Coronary artery (tissue), 2 donors: ENCODE results near the gene GAGE12H.
"Not testable (repeated sequence)": the region's sequence is repeated elsewhere in the genome, so short reads cannot be mapped to it uniquely, and the experiment has no call there.

Experiments
- DNase-seq: peaks from one replicate; pipeline ENCODE4 v3.0.0-alpha.2; 2017; ENCODE audit warnings: low spot score
- H3K27ac ChIP-seq, 2 donors: fragments of 200-600 bp; sonication (generic); one replicate each; pipeline ENCODE4 v1.5.1; 2016 to 2019
- H3K4me3 ChIP-seq: fragments of 200-600 bp; sonication (generic); 2 replicates; pipeline ENCODE4 v1.5.1; 2016; ENCODE audit warnings: mild to moderate bottlenecking, moderate library complexity
- TF ChIP-seq, protein P1 (sequence below): fragments of 200-600 bp; sonication (generic); IDR thresholded peaks from one replicate; pipeline ENCODE4 v1.5.1; 2019; ENCODE audit warnings: antibody characterized with exemption

The GAGE12H gene, protein sequence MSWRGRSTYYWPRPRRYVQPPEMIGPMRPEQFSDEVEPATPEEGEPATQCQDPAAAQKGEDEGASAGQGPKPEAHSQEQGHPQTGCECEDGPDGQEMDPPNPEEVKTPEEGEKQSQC

DNA sequence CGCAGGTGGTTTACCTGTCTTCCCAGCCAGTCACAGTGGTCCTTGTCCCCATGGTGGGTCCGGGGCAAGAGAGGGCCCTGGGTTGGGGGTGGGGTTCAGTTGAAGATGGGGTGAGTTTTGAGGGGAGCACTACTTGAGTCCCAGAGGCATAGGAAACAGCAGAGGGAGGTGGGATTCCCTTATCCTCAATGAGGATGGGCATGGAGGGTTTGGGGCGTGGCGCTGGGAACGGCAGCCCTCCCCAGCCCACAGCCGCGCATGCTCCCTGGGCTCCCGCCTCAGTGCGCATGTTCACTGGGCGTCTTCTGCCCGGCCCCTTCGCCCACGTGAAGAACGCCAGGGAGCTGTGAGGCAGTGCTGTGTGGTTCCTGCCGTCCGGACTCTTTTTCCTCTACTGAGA, at the start of gene GAGE12H:
GAGE12H (plus strand) TSS at position 301 of the 400 bp plus-strand sequence. CDS start 1,155 bp downstream, outside the sequence.
- DNase-seq, H3K27ac ChIP-seq, H3K4me3 ChIP-seq: not testable (repeated sequence)

DNA sequence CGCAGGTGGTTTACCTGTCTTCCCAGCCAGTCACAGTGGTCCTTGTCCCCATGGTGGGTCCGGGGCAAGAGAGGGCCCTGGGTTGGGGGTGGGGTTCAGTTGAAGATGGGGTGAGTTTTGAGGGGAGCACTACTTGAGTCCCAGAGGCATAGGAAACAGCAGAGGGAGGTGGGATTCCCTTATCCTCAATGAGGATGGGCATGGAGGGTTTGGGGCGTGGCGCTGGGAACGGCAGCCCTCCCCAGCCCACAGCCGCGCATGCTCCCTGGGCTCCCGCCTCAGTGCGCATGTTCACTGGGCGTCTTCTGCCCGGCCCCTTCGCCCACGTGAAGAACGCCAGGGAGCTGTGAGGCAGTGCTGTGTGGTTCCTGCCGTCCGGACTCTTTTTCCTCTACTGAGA, 47.9 kb upstream of the GAGE12H start, which contains the start of gene GAGE12C:
GAGE12C (plus strand) TSS at position 301 of the 400 bp plus-strand sequence. CDS start 1,155 bp downstream, outside the sequence.
- H3K27ac ChIP-seq, DNase-seq, H3K4me3 ChIP-seq: not testable (repeated sequence)

DNA sequence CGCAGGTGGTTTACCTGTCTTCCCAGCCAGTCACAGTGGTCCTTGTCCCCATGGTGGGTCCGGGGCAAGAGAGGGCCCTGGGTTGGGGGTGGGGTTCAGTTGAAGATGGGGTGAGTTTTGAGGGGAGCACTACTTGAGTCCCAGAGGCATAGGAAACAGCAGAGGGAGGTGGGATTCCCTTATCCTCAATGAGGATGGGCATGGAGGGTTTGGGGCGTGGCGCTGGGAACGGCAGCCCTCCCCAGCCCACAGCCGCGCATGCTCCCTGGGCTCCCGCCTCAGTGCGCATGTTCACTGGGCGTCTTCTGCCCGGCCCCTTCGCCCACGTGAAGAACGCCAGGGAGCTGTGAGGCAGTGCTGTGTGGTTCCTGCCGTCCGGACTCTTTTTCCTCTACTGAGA, 38.3 kb upstream of the GAGE12H start, which contains the start of gene GAGE12D:
GAGE12D (plus strand) TSS at position 301 of the 400 bp plus-strand sequence. CDS start 1,155 bp downstream, outside the sequence.
- H3K4me3 ChIP-seq, DNase-seq, H3K27ac ChIP-seq: not testable (repeated sequence)

DNA sequence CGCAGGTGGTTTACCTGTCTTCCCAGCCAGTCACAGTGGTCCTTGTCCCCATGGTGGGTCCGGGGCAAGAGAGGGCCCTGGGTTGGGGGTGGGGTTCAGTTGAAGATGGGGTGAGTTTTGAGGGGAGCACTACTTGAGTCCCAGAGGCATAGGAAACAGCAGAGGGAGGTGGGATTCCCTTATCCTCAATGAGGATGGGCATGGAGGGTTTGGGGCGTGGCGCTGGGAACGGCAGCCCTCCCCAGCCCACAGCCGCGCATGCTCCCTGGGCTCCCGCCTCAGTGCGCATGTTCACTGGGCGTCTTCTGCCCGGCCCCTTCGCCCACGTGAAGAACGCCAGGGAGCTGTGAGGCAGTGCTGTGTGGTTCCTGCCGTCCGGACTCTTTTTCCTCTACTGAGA, 28.8 kb upstream of the GAGE12H start, which contains the start of gene GAGE12E:
GAGE12E (plus strand) TSS at position 301 of the 400 bp plus-strand sequence. CDS start 1,155 bp downstream, outside the sequence.
- H3K4me3 ChIP-seq, DNase-seq, H3K27ac ChIP-seq: not testable (repeated sequence)

DNA sequence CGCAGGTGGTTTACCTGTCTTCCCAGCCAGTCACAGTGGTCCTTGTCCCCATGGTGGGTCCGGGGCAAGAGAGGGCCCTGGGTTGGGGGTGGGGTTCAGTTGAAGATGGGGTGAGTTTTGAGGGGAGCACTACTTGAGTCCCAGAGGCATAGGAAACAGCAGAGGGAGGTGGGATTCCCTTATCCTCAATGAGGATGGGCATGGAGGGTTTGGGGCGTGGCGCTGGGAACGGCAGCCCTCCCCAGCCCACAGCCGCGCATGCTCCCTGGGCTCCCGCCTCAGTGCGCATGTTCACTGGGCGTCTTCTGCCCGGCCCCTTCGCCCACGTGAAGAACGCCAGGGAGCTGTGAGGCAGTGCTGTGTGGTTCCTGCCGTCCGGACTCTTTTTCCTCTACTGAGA, 19.2 kb upstream of the GAGE12H start, which contains the start of gene GAGE12F:
GAGE12F (plus strand) TSS at position 301 of the 400 bp plus-strand sequence. CDS start 1,155 bp downstream, outside the sequence.
- not testable (repeated sequence) for DNase-seq, H3K27ac ChIP-seq, H3K4me3 ChIP-seq

DNA sequence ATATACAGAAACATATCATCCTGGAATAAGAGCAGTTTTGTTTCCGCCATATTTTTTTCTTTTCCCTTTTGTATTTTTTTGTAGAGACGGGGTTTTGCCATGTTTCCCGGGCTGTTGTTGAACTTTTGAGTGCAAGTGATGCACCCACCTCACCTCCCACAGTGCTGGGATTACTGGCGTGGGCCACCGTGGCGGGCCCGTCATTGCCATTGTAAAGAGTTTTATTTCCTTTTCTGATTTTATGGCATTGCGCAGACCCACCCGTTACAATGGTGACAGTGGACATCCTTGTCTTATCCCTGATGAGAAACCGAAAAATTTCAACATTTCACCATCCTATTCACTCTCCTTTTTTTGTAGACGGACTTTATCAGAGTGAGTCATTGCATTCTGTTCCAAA, 11.0 kb upstream of the GAGE12H start:
- H3K27ac ChIP-seq, H3K4me3 ChIP-seq, DNase-seq: not testable (repeated sequence)

DNA sequence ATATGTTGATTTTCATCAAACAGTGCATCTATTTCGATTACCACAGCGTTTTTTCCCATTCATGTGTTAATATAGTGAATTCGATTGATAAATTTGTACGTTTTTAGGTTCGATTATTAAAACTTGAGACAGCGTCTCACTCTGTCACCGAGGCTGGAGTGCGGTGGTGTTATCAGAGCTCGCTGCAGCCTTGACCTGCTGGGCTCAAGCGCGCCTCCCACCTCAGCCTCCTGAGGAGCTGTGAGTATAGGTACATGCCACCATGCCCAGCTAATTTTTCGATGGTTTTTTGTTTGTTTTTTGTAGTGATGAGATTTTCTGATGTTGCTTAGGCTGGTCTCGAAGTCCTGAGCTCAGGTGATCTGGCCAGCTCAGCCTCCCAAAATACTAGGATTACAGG, 10.6 kb upstream of the GAGE12H start:
- H3K4me3 ChIP-seq, H3K27ac ChIP-seq, DNase-seq: not testable (repeated sequence)

DNA sequence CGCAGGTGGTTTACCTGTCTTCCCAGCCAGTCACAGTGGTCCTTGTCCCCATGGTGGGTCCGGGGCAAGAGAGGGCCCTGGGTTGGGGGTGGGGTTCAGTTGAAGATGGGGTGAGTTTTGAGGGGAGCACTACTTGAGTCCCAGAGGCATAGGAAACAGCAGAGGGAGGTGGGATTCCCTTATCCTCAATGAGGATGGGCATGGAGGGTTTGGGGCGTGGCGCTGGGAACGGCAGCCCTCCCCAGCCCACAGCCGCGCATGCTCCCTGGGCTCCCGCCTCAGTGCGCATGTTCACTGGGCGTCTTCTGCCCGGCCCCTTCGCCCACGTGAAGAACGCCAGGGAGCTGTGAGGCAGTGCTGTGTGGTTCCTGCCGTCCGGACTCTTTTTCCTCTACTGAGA, 9.6 kb upstream of the GAGE12H start, which contains the start of gene GAGE12G:
GAGE12G (plus strand) TSS at position 301 of the 400 bp plus-strand sequence. CDS start 1,155 bp downstream, outside the sequence.
- DNase-seq, H3K27ac ChIP-seq, H3K4me3 ChIP-seq: not testable (repeated sequence)

DNA sequence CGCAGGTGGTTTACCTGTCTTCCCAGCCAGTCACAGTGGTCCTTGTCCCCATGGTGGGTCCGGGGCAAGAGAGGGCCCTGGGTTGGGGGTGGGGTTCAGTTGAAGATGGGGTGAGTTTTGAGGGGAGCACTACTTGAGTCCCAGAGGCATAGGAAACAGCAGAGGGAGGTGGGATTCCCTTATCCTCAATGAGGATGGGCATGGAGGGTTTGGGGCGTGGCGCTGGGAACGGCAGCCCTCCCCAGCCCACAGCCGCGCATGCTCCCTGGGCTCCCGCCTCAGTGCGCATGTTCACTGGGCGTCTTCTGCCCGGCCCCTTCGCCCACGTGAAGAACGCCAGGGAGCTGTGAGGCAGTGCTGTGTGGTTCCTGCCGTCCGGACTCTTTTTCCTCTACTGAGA, 9.4 kb downstream of the GAGE12H start, which contains the start of gene GAGE2A:
GAGE2A (plus strand) TSS at position 301 of the 400 bp plus-strand sequence. CDS start 1,155 bp downstream, outside the sequence.
- H3K27ac ChIP-seq, H3K4me3 ChIP-seq, DNase-seq: not testable (repeated sequence)

DNA sequence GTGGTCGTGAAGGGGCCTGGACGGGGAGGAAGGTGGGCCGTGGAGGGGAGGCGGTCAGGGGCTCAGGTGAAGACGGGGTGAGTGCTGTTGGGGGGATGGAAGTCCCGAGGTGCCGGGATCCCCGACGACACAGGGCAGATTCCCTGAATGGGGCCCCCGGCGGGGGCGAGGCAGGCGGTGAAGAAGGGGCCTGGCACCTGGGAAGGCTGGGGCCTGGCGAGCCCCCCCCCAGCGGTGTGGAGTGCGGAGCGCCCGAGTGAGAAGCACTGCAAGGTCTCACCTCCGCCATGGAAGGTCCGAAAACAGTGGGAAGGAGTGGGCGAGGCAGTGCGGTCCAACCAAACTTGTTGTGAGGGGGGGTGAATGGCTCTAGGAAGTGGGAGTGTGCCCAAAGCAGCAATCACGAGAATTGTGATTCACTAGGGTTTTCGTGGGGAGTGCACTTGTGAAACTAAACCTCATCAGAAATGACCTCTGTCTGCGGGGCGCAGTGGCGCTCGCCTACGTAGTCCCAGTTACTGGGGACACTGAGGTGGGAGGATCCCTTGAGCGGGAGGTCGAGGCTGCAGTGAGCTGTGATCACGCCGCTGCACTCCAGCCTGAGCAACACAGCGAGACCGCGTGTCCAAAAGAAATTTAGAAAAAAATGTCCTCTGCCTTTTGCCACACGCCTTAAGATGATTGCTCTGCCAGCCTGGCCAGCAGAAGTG, 10.2 kb downstream of the GAGE12H start:
- DNase-seq, H3K27ac ChIP-seq, H3K4me3 ChIP-seq: not testable (repeated sequence)

DNA sequence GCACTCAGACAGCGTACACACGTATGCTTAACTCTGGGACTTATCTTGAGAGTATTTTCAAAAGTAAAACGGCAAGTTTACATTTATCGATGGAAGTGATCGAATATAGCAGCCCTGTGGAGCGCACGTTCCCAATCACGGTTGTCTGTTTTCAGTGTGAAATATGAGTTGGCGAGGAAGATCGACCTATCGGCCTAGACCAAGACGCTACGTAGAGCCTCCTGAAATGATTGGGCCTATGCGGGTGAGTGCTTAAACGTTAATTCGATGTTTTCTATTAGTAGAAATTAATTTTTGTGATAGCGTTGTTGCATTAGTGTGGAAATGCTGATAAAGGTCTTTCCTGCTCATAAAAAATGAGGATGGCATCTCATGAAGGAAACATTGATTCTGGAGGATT, 10.7 kb downstream of the GAGE12H start:
- not testable (repeated sequence) for H3K27ac ChIP-seq, DNase-seq, H3K4me3 ChIP-seq

DNA sequence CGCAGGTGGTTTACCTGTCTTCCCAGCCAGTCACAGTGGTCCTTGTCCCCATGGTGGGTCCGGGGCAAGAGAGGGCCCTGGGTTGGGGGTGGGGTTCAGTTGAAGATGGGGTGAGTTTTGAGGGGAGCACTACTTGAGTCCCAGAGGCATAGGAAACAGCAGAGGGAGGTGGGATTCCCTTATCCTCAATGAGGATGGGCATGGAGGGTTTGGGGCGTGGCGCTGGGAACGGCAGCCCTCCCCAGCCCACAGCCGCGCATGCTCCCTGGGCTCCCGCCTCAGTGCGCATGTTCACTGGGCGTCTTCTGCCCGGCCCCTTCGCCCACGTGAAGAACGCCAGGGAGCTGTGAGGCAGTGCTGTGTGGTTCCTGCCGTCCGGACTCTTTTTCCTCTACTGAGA, 19.0 kb downstream of the GAGE12H start, which contains the start of gene GAGE1:
GAGE1 (plus strand) TSS at position 301 of the 400 bp plus-strand sequence. CDS start 1,155 bp downstream, outside the sequence.
- not testable (repeated sequence) for H3K27ac ChIP-seq, DNase-seq, H3K4me3 ChIP-seq

DNA sequence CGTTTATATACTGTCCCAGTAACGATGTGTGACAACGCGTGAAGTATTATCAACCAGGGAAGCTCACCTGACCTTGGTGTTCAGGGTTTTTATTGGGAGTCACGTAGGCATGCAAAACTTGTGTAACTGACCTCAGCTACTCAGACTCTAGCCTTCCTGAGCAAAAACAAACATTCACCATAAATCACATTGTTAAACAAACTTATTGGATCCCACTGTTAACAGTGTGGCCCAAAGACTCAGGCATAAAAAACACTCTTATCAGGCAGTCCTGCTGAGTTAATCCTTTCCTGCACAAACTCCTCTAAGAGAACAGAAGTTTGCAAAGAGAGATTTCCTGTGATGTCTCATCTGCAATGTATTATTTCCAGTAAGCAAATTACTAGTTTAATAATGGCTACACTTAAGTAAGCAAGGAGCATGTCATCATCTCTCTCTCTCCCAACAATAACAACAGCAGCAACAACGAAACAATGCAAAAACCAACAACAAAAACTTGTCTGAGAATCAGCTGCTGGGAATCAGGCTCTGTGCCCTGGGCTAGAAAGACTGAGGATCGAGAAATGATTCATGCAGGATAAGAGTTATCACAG, 31.1 kb downstream of the GAGE12H start:
- Histone ChIP-seq H3K27ac (no peak overlapping the region), H3K4me3 (no peak overlapping the region)
- no peak for DNase-seq
- TF ChIP-seq, protein P1, sequence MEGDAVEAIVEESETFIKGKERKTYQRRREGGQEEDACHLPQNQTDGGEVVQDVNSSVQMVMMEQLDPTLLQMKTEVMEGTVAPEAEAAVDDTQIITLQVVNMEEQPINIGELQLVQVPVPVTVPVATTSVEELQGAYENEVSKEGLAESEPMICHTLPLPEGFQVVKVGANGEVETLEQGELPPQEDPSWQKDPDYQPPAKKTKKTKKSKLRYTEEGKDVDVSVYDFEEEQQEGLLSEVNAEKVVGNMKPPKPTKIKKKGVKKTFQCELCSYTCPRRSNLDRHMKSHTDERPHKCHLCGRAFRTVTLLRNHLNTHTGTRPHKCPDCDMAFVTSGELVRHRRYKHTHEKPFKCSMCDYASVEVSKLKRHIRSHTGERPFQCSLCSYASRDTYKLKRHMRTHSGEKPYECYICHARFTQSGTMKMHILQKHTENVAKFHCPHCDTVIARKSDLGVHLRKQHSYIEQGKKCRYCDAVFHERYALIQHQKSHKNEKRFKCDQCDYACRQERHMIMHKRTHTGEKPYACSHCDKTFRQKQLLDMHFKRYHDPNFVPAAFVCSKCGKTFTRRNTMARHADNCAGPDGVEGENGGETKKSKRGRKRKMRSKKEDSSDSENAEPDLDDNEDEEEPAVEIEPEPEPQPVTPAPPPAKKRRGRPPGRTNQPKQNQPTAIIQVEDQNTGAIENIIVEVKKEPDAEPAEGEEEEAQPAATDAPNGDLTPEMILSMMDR: no peak
